GM20000 (cell line): ENCODE data around the gene MEOX2.

Experiments
- DNase-seq: peaks from one replicate; pipeline ENCODE4 v3.0.0; 2012; ENCODE audit warnings: low spot score
- CTCF ChIP-seq: IDR thresholded peaks from 2 replicates; pipeline ENCODE4 v1.5.1; 2012; ENCODE audit warnings: mild to moderate bottlenecking, control low read depth; ENCODE audit errors: extremely low read depth, missing control alignments

MEOX2 gene

GRCh38 chr7:15571301-15571878 is 115.1 kb downstream of the MEOX2 start:
- no peak for TF ChIP-seq CTCF
- DNase-seq: no peak

GRCh38 chr7:15567652-15568051 is 118.8 kb downstream of the MEOX2 start:
- TF ChIP-seq CTCF: no peak
- no peak for DNase-seq

DNA sequence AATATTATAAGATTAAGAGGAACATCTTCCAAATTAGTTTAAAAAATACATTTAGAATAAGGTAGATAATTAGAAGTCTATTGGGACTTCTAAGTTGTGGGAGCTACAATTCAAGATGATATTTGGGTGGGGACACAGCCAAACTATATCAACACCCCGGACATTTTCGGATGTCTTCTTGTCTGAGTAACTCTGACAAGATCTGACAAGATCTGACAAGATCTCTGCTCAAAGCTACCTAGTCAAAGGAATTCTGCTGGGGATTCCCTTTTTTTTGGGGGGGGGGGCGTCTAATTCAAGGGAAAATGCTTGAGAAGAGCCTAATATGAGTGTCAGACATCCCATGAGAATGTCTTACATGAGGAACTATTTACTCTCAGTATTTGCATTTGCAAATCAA is 119.4 kb downstream of the MEOX2 start:
- DNase-seq: no peak
- TF ChIP-seq CTCF: no peak

DNA sequence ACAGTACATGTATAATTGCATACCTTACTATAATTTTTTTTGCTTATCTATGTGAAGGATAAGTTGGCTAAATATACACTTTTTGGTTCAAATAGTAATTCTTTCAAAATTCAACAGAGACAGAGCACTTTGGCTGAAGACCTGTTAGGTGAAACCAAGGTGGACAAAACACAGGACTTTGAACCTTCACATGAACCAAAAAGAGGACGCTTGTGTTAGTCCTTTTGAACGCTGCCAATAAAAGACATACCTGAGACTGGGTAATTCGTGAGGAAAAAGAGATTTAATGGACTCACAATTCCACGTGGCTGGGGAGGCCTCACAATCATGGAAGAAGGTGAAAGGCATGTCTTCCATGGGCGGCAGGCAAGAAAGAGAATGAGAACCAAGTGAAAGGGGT is 120.0 kb downstream of the MEOX2 start:
- DNase-seq: no peak
- no peak for TF ChIP-seq CTCF

DNA sequence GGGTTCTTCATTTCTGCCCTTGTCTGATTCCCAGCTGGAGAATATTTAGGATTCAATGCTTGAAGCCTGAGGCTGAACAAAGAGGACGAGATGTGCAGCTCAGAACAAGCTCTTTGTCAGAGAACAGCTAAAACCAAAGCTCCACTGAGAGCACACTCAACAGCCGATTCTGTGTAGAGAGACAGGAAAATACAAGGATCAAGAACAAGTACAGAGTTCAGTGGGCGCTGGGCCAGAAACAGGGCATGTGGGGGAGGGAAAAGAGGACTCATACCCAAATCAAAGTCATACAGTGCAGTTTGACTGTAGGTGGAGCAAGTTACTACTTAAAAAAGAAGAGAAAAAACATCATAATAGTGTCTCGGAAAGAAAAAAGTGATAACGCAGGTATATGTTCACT is 124.6 kb downstream of the MEOX2 start, which contains the start of gene AGMO:
TSS of gene AGMO (minus strand) at position 181 of the 400 bp plus-strand sequence.
- no peak for TF ChIP-seq CTCF
- no peak for DNase-seq
